Measurements from ENCODE around the gene ZNF701.

GRCh38 chr19:52601025-52601973 lies 31.2 kb downstream of the ZNF701 start:
- TF ChIP-seq, protein P1, sequence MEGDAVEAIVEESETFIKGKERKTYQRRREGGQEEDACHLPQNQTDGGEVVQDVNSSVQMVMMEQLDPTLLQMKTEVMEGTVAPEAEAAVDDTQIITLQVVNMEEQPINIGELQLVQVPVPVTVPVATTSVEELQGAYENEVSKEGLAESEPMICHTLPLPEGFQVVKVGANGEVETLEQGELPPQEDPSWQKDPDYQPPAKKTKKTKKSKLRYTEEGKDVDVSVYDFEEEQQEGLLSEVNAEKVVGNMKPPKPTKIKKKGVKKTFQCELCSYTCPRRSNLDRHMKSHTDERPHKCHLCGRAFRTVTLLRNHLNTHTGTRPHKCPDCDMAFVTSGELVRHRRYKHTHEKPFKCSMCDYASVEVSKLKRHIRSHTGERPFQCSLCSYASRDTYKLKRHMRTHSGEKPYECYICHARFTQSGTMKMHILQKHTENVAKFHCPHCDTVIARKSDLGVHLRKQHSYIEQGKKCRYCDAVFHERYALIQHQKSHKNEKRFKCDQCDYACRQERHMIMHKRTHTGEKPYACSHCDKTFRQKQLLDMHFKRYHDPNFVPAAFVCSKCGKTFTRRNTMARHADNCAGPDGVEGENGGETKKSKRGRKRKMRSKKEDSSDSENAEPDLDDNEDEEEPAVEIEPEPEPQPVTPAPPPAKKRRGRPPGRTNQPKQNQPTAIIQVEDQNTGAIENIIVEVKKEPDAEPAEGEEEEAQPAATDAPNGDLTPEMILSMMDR (IDR thresholded peaks at IDR 0.05): peak in 1 of 3 experiments; percentile 27
- peak in 1 of 2 donors; percentile 30 for TF ChIP-seq POLR2A (IDR thresholded peaks at IDR 0.05)
